BE2C (cell line): ENCODE measurements around the gene TAPBPL.

Experiments
- DNase-seq: peaks from one replicate; pipeline ENCODE4 v3.0.0-alpha.2; 2020
- H3K27me3 ChIP-seq: fragments of 250-450 bp; sonication (Bioruptor Pico); 2 replicates; pipeline ENCODE4 v1.5.1; 2020; ENCODE audit warnings: mild to moderate bottlenecking
- H3K36me3 ChIP-seq: fragments of 250-450 bp; sonication (Bioruptor Pico); 2 replicates; pipeline ENCODE4 v1.5.1; 2020; ENCODE audit warnings: mild to moderate bottlenecking
- H3K4me1 ChIP-seq: fragments of 250-450 bp; sonication (Bioruptor Pico); 2 replicates; pipeline ENCODE4 v1.5.1; 2020
- H3K4me3 ChIP-seq: 2 replicates; pipeline ENCODE4 v1.5.1; 2011; ENCODE audit warnings: low read depth, low read length
- H3K9me3 ChIP-seq: fragments of 250-450 bp; sonication (Bioruptor Pico); 2 replicates; pipeline ENCODE4 v1.5.1; 2020
- TF ChIP-seq, protein P1 (sequence below): IDR thresholded peaks from 2 replicates; pipeline ENCODE4 v1.5.1; 2012; ENCODE audit warnings: mild to moderate bottlenecking, low read depth, low read length

Gene TAPBPL

DNA sequence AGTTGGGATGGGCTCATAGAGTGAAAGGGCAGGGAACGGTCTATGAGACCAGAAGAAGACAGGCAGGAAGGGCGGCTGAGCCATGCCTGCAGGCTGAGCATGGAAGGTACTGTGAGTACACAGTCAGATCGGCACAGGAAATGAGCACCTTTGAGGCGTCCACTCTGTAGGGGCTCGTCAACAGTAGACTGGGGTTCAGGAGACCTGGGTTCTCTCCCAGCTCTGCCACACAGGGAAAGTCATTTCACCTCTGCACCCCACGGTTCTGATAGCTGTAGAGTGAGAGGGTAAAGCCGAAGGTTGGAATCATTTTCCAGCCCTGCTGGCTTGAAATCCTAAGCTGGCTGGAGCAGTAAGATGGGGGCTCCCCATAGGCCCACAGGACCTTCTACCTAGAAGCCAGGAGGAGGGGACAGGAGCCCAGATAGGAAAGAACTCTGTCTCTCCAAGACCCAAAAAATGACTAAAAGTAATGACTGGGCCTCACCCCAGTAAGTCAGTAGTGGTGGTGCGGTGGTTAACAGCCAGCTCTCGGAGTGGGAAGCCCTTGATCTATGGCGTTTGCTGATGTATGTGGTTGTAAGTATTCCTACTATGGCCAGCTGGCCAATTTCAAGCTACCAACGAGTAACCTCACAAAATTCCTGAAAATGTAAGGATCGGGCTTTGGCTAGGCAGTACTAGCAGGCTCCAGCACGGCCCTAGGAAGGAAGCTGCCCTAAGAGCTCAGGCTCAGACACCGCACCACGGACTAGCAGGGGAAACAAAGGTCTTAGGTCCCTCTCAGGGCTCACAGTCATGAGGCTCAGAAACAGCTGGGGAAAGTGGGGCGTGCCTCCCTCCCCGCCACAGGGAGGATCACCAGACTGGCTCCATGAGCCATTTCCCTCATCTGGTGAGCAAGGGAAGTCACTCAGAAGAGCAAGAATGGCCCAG is 17.4 kb upstream of the TAPBPL start:
- Histone ChIP-seq H3K36me3 (no peaks in the 10 kb centered on the region), H3K27me3 (no peaks in the 10 kb centered on the region), H3K4me3 (no peak overlapping the region), H3K4me1 (peaks cover 4% of the 10 kb centered on the region; the same call in 1 of the 2 replicates), H3K9me3 (no peaks in the 10 kb centered on the region)
- no peak for DNase-seq
- TF ChIP-seq, protein P1, sequence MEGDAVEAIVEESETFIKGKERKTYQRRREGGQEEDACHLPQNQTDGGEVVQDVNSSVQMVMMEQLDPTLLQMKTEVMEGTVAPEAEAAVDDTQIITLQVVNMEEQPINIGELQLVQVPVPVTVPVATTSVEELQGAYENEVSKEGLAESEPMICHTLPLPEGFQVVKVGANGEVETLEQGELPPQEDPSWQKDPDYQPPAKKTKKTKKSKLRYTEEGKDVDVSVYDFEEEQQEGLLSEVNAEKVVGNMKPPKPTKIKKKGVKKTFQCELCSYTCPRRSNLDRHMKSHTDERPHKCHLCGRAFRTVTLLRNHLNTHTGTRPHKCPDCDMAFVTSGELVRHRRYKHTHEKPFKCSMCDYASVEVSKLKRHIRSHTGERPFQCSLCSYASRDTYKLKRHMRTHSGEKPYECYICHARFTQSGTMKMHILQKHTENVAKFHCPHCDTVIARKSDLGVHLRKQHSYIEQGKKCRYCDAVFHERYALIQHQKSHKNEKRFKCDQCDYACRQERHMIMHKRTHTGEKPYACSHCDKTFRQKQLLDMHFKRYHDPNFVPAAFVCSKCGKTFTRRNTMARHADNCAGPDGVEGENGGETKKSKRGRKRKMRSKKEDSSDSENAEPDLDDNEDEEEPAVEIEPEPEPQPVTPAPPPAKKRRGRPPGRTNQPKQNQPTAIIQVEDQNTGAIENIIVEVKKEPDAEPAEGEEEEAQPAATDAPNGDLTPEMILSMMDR, result no peak

DNA sequence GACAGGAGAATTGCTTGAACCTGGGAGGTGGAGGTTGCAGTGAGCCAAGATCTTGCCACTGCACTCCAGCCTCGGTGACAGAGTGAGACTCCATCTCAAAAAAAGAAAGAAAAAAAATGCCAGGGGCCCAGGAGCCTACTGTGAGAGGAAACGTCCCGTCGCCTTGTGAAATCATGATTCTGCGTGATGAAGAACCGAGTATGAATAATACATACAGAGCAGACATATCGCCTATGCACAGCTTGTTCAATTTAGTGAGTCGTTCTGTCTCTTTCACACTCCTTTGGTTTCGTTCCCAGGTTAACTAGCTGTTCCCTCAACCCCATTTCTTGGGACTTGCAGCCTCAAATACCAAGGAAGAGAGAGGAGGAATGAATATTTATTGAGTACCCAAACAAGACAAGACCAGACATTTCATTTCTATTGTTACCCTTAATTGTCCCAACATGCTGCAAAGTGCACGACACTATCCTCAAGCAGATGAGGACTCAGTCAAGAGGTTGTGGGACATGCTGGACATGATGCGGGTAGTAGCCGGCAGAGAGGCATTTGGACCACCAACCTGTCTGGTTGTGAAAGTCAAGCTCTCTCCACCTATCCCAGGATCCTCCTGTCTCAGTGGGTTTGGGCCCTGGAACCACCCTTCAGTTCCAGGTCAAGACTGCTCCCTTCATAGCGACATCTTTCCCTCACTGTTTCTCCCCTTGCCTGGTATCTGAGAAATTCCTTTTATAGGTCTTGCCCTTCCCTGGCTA is 15.7 kb upstream of the TAPBPL start:
- no peak for DNase-seq
- Histone ChIP-seq H3K9me3 (no peaks in the 10 kb centered on the region), H3K4me1 (no peaks in the 10 kb centered on the region), H3K4me3 (no peak overlapping the region), H3K27me3 (no peaks in the 10 kb centered on the region), H3K36me3 (no peaks in the 10 kb centered on the region)
- TF ChIP-seq, protein P1, result no peak

- no peak overlapping the region for H3K4me3 ChIP-seq
- no peaks in the 10 kb centered on the region for H3K4me1 ChIP-seq
- TF ChIP-seq, protein P1, result no peak
- DNase-seq, result no peak
- H3K27me3 ChIP-seq, result no peaks in the 10 kb centered on the region
- no peaks in the 10 kb centered on the region for H3K36me3 ChIP-seq
- no peaks in the 10 kb centered on the region for H3K9me3 ChIP-seq
These were observed 14.3 kb upstream of the TAPBPL start for GRCh38 chr12:6437586-6437985.

- TF ChIP-seq, protein P1, result no peak
- H3K4me3 ChIP-seq, result no peak overlapping the region
- DNase-seq, result no peak
- no peaks in the 10 kb centered on the region for H3K9me3 ChIP-seq
- no peaks in the 10 kb centered on the region for H3K36me3 ChIP-seq
- H3K4me1 ChIP-seq, result no peaks in the 10 kb centered on the region
- H3K27me3 ChIP-seq, result no peaks in the 10 kb centered on the region
These were observed 13.5 kb upstream of the TAPBPL start for GRCh38 chr12:6438345-6438744.

DNA sequence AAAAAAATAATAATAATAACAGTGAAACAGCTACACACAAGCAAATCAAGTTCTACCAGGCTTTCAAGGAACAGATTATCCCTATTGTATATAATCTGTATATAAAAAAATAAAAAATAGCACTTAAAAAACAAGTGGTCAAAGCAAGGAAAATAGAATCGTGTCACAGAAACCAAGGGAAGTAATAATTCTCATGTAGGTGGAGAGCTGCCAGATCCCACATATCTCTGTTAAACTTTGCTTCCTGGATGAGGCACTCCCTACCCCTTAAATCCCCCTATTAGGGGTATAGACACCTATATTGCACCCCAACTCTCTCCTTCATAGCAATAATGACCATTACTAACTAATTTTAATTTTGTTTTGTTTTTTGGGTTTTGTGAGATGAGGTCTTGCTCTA is 11.5 kb upstream of the TAPBPL start:
- Histone ChIP-seq H3K36me3 (no peaks in the 10 kb centered on the region), H3K4me1 (no peaks in the 10 kb centered on the region), H3K4me3 (no peak overlapping the region), H3K27me3 (no peaks in the 10 kb centered on the region), H3K9me3 (no peaks in the 10 kb centered on the region)
- no peak for DNase-seq
- TF ChIP-seq, protein P1, result no peak
